ENCODE measurements around the gene KCNQ5. TPM values are rescaled to one million over a fixed set of nuclear protein-coding genes. Genes with fewer than 3 reads are reported as not detected.

KCNQ5 gene
- total and polyA plus RNA-seq, 2 of the 8 experiments (the other 6 are each of a cell fraction or from before 2014, with no cell fraction given) = 0.83 to 1.2 TPM

DNA sequence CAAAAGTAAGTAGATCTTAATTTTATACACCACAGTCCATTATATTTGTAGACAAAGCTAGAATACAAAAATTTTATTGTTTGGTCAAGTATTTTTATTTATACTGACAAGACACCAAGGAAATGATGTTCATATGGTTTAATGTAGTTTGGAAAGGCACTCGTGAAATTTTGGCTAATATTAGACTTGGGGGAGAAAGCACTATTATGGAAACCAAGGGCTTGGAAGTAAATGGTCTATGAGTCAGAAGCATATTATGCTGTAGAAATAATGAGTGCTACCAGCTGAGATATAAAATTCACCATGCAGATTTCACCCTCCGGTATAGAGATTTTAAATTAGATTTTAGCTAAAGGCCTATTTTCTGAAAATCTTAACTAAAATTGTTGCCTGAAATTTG is 233.6 kb downstream of the KCNQ5 start (continued):
- no peak for TF ChIP-seq ZNF274 (IDR thresholded peaks at IDR 0.05; ENCODE audit: borderline replicate concordance, extremely low read depth, low read length)
- no peak for TF ChIP-seq BRCA1 (IDR thresholded peaks at IDR 0.05; ENCODE audit: low read depth, low read length)

Data from H1 (cell line).